Testis (tissue), 2 donors: ENCODE data around the gene ZBTB40.

Experiments used
- POLR2A ChIP-seq: fragments of 450-650 bp; IDR thresholded peaks from one replicate; pipeline ENCODE4 v1.6.1; 2017; ENCODE audit warnings: antibody characterized with exemption, mild to moderate bottlenecking, moderate library complexity
- TF ChIP-seq, protein P1 (sequence below), 3 experiments: fragments of 450-650 bp in 2 of 3; fragments of 200-600 bp in 1 of 3; sonication (generic) in 1 of 3; IDR thresholded peaks; one replicate each; pipeline ENCODE4 v1.5.1; 2016 to 2019; ENCODE audit warnings: antibody characterized with exemption in 3 of 3, mild to moderate bottlenecking in 2 of 3, moderate library complexity in 1 of 3

- TF ChIP-seq, protein P1, sequence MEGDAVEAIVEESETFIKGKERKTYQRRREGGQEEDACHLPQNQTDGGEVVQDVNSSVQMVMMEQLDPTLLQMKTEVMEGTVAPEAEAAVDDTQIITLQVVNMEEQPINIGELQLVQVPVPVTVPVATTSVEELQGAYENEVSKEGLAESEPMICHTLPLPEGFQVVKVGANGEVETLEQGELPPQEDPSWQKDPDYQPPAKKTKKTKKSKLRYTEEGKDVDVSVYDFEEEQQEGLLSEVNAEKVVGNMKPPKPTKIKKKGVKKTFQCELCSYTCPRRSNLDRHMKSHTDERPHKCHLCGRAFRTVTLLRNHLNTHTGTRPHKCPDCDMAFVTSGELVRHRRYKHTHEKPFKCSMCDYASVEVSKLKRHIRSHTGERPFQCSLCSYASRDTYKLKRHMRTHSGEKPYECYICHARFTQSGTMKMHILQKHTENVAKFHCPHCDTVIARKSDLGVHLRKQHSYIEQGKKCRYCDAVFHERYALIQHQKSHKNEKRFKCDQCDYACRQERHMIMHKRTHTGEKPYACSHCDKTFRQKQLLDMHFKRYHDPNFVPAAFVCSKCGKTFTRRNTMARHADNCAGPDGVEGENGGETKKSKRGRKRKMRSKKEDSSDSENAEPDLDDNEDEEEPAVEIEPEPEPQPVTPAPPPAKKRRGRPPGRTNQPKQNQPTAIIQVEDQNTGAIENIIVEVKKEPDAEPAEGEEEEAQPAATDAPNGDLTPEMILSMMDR (IDR thresholded peaks at IDR 0.05), result no peak
- TF ChIP-seq POLR2A, result no peak
Measured at GRCh38 chr1:22484706-22485345, 33.2 kb downstream of the ZBTB40 start.
